Fibroblast of lung (primary cell): ENCODE measurements around the gene DPH5. TPM values are rescaled to one million over a fixed set of nuclear protein-coding genes. Genes with fewer than 3 reads are reported as not detected.

Experiments used
- DNase-seq, 2 donors: peaks; one replicate each; pipeline versions ENCODE4 v3.0.0 to v3.0.0-alpha.2; 2010; ENCODE audit warnings: low read depth in 2 of 2
- H2AFZ ChIP-seq: 2 replicates; pipeline ENCODE4 v1.5.1; 2012; ENCODE audit warnings: low read length, control low read depth, inconsistent platforms
- H3K27ac ChIP-seq: 2 replicates; pipeline ENCODE4 v1.5.1; 2011; ENCODE audit warnings: low read length, control low read depth; ENCODE audit not compliant: insufficient read depth
- H3K27me3 ChIP-seq: 2 replicates; pipeline ENCODE4 v1.5.1; 2011; ENCODE audit warnings: mild to moderate bottlenecking, low read length; ENCODE audit not compliant: control insufficient read depth, insufficient read depth
- H3K36me3 ChIP-seq: 2 replicates; pipeline ENCODE4 v1.5.1; 2011; ENCODE audit warnings: low read length; ENCODE audit not compliant: control insufficient read depth, insufficient read depth
- H3K4me1 ChIP-seq: 2 replicates; pipeline ENCODE4 v1.5.1; 2011; ENCODE audit warnings: low read length; ENCODE audit not compliant: control insufficient read depth, insufficient read depth; ENCODE audit errors: extremely low read depth
- H3K4me2 ChIP-seq: 2 replicates; pipeline ENCODE4 v1.5.1; 2011; ENCODE audit warnings: low read length, control low read depth; ENCODE audit not compliant: insufficient read depth; ENCODE audit errors: extremely low read depth
- H3K4me3 ChIP-seq, 4 experiments: fragments of 200-600 bp in 1 of 4; sonication (generic) in 1 of 4; replicated peaks in 1 of 4; 2 replicates each; pipeline ENCODE4 v1.5.1; 2011 to 2016; ENCODE audit warnings: low read length in 4 of 4, low read depth in 3 of 4, mild to moderate bottlenecking in 3 of 4, control low read depth in 2 of 4, inconsistent platforms in 1 of 4, mixed read lengths in 1 of 4; ENCODE audit not compliant: insufficient read depth in 1 of 4; ENCODE audit errors: control extremely low read depth in 1 of 4
- H3K79me2 ChIP-seq: 2 replicates; pipeline ENCODE4 v1.5.1; 2012; ENCODE audit warnings: mild to moderate bottlenecking, low read length, inconsistent platforms; ENCODE audit not compliant: control insufficient read depth, insufficient read depth
- H3K9ac ChIP-seq: 2 replicates; pipeline ENCODE4 v1.5.1; 2011; ENCODE audit warnings: mild to moderate bottlenecking, low read length, control low read depth; ENCODE audit not compliant: insufficient read depth
- H3K9me3 ChIP-seq: 2 replicates; pipeline ENCODE4 v1.5.1; 2012; ENCODE audit warnings: low read depth, low read length; ENCODE audit not compliant: control insufficient read depth, insufficient read depth
- H4K20me1 ChIP-seq: 2 replicates; pipeline ENCODE4 v1.5.1; 2011; ENCODE audit warnings: low read length; ENCODE audit not compliant: control insufficient read depth, insufficient read depth; ENCODE audit errors: extremely low read depth
- EZH2 ChIP-seq: IDR thresholded peaks from 2 replicates; pipeline ENCODE4 v1.5.1; 2012; ENCODE audit warnings: low read length, control low read depth, mild to moderate bottlenecking; ENCODE audit errors: missing control alignments
- polyA plus RNA-seq, 2 donors: library from polyadenylated mRNA; depleted of rRNA in 1 of 2; stranded (reverse) in 1 of 2; unstranded in 1 of 2; fragments of >200 nt; gene quantifications; 2 replicates each; pipeline ENCODE4 v1.2.1, GENCODE V29; 2011 to 2012; ENCODE audit warnings: missing spikeins in 1 of 2
- total RNA-seq: library from RNA; depleted of rRNA; stranded (reverse); fragments of >200 nt; gene quantifications from 2 replicates; pipeline ENCODE4 v1.2.1, GENCODE V29; 2014
- TF ChIP-seq, protein P1 (sequence below), 2 donors: IDR thresholded peaks in 1 of 2; conservative IDR thresholded peaks in 1 of 2; 1 replicate in 1 of 2; 2 replicates in 1 of 2; pipeline ENCODE4 v1.5.1; 2011 to 2012; ENCODE audit warnings: low read length in 2 of 2, control low read depth in 1 of 2, inconsistent platforms in 1 of 2, low read depth in 1 of 2, mild to moderate bottlenecking in 1 of 2

DPH5 gene
- total and polyA plus RNA-seq, 2 donors (not counting 1 experiment from before 2014, with no cell fraction given): 39.8 to 40.8 TPM

GRCh38 chr1:100968621-100969020 lies 57.0 kb downstream of the DPH5 start:
- TF ChIP-seq EZH2: no peak
- TF ChIP-seq, protein P1, sequence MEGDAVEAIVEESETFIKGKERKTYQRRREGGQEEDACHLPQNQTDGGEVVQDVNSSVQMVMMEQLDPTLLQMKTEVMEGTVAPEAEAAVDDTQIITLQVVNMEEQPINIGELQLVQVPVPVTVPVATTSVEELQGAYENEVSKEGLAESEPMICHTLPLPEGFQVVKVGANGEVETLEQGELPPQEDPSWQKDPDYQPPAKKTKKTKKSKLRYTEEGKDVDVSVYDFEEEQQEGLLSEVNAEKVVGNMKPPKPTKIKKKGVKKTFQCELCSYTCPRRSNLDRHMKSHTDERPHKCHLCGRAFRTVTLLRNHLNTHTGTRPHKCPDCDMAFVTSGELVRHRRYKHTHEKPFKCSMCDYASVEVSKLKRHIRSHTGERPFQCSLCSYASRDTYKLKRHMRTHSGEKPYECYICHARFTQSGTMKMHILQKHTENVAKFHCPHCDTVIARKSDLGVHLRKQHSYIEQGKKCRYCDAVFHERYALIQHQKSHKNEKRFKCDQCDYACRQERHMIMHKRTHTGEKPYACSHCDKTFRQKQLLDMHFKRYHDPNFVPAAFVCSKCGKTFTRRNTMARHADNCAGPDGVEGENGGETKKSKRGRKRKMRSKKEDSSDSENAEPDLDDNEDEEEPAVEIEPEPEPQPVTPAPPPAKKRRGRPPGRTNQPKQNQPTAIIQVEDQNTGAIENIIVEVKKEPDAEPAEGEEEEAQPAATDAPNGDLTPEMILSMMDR (conservative IDR thresholded peaks at IDR 0.05 in 1 of 2, IDR thresholded peaks at IDR 0.05 in 1 of 2; ENCODE audit: low read depth in 1 of 2, low read length in 2 of 2): no peak
- Histone ChIP-seq H4K20me1 (no peaks in the 10 kb centered on the region), H3K4me1 (no peaks in the 10 kb centered on the region), H3K27ac (no peak overlapping the region), H3K79me2 (no peaks in the 10 kb centered on the region), H3K9me3 (no peaks in the 10 kb centered on the region), H3K4me3 (no peak overlapping the region), H2AFZ (no peak overlapping the region), H3K4me2 (no peak overlapping the region), H3K9ac (no peak overlapping the region), H3K27me3 (no peaks in the 10 kb centered on the region), H3K36me3 (no peaks in the 10 kb centered on the region)
- DNase-seq: no peak

GRCh38 chr1:100960098-100960497 lies 65.5 kb downstream of the DPH5 start:
- no peak overlapping the region for H3K27ac ChIP-seq
- TF ChIP-seq, protein P1 (conservative IDR thresholded peaks at IDR 0.05 in 1 of 2, IDR thresholded peaks at IDR 0.05 in 1 of 2; ENCODE audit: low read depth in 1 of 2, low read length in 2 of 2): no peak
- no peak for TF ChIP-seq EZH2
- no peak overlapping the region for H3K4me2 ChIP-seq
- no peak overlapping the region for H2AFZ ChIP-seq
- DNase-seq: no peak
- no peak overlapping the region for H3K4me3 ChIP-seq
- no peaks in the 10 kb centered on the region for H4K20me1 ChIP-seq
- H3K9ac ChIP-seq: no peak overlapping the region
- no peaks in the 10 kb centered on the region for H3K9me3 ChIP-seq
- H3K4me1 ChIP-seq: no peaks in the 10 kb centered on the region
- no peaks in the 10 kb centered on the region for H3K79me2 ChIP-seq
- no peaks in the 10 kb centered on the region for H3K36me3 ChIP-seq
- H3K27me3 ChIP-seq: no peaks in the 10 kb centered on the region

- Histone ChIP-seq H3K9me3 (no peaks in the 10 kb centered on the region), H3K27me3 (no peaks in the 10 kb centered on the region), H2AFZ (no peak overlapping the region), H4K20me1 (no peaks in the 10 kb centered on the region), H3K4me2 (no peak overlapping the region), H3K4me3 (no peak overlapping the region), H3K4me1 (no peaks in the 10 kb centered on the region), H3K36me3 (no peaks in the 10 kb centered on the region), H3K9ac (no peak overlapping the region), H3K27ac (no peak overlapping the region), H3K79me2 (no peaks in the 10 kb centered on the region)
- peak in 1 of 2 donors; percentile 6 for DNase-seq
- TF ChIP-seq, protein P1 (conservative IDR thresholded peaks at IDR 0.05 in 1 of 2, IDR thresholded peaks at IDR 0.05 in 1 of 2; ENCODE audit: low read depth in 1 of 2, low read length in 2 of 2): no peak
- TF ChIP-seq EZH2: no peak
Measured at GRCh38 chr1:100959502-100960060, 66.0 kb downstream of the DPH5 start.
